ENCODE data around the gene ADCY2.

Gene ADCY2

DNA sequence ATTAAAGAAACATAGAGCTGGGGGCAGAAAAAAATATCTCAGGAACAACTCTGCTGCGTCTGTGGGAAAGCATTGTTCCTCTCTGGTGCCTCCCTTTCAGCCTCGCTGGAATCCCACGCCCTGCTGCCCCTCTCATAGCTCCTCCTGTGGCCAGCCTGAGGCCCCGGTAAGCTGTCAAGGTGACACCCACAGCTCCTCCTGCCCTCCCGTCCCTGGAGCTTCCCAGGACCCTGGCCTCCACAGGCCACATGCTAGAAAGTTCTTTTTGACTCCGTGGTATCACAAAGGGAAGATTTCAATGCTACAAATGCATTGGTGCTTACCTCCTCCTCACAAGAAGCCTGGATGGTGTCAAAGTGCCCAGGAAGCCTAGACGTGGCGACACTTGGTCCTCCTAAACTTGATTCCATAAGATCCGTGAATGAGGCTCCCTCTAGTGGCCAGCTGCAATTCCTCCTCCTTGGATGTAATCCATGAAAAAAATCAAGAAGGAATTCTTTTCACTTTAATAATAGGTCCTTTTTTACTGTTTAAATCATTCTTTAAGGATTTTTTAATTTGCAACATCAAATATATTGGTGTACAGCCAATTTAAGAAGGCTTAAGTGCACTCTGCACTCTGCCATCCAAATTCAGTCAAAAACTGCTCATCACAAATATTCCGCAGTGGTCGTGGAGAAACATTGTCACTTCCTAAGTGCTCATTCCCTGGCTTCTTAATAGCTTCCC lies 350.1 kb downstream of the ADCY2 start:
- Histone ChIP-seq H3K4me3 (replicated peaks; ENCODE audit: insufficient read depth, low read length) (no peak overlapping the region), H3K27me3 (ENCODE audit: insufficient read depth, poor library complexity, severe bottlenecking) (no peaks in the 10 kb centered on the region), H3K27ac (replicated peaks) (no peak overlapping the region)
- TF ChIP-seq, protein P1, sequence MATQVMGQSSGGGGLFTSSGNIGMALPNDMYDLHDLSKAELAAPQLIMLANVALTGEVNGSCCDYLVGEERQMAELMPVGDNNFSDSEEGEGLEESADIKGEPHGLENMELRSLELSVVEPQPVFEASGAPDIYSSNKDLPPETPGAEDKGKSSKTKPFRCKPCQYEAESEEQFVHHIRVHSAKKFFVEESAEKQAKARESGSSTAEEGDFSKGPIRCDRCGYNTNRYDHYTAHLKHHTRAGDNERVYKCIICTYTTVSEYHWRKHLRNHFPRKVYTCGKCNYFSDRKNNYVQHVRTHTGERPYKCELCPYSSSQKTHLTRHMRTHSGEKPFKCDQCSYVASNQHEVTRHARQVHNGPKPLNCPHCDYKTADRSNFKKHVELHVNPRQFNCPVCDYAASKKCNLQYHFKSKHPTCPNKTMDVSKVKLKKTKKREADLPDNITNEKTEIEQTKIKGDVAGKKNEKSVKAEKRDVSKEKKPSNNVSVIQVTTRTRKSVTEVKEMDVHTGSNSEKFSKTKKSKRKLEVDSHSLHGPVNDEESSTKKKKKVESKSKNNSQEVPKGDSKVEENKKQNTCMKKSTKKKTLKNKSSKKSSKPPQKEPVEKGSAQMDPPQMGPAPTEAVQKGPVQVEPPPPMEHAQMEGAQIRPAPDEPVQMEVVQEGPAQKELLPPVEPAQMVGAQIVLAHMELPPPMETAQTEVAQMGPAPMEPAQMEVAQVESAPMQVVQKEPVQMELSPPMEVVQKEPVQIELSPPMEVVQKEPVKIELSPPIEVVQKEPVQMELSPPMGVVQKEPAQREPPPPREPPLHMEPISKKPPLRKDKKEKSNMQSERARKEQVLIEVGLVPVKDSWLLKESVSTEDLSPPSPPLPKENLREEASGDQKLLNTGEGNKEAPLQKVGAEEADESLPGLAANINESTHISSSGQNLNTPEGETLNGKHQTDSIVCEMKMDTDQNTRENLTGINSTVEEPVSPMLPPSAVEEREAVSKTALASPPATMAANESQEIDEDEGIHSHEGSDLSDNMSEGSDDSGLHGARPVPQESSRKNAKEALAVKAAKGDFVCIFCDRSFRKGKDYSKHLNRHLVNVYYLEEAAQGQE (IDR thresholded peaks at IDR 0.05; ENCODE audit: insufficient replicate concordance, low read depth): no peak
- TF ChIP-seq, protein P2, sequence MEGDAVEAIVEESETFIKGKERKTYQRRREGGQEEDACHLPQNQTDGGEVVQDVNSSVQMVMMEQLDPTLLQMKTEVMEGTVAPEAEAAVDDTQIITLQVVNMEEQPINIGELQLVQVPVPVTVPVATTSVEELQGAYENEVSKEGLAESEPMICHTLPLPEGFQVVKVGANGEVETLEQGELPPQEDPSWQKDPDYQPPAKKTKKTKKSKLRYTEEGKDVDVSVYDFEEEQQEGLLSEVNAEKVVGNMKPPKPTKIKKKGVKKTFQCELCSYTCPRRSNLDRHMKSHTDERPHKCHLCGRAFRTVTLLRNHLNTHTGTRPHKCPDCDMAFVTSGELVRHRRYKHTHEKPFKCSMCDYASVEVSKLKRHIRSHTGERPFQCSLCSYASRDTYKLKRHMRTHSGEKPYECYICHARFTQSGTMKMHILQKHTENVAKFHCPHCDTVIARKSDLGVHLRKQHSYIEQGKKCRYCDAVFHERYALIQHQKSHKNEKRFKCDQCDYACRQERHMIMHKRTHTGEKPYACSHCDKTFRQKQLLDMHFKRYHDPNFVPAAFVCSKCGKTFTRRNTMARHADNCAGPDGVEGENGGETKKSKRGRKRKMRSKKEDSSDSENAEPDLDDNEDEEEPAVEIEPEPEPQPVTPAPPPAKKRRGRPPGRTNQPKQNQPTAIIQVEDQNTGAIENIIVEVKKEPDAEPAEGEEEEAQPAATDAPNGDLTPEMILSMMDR (IDR thresholded peaks at IDR 0.05; ENCODE audit: insufficient read depth, low read length): peak; percentile 76
- peak in 1 of 2 experiments; percentile 53 for DNase-seq (ENCODE audit: low read depth in 1 of 2, low spot score in 1 of 2)

DNA sequence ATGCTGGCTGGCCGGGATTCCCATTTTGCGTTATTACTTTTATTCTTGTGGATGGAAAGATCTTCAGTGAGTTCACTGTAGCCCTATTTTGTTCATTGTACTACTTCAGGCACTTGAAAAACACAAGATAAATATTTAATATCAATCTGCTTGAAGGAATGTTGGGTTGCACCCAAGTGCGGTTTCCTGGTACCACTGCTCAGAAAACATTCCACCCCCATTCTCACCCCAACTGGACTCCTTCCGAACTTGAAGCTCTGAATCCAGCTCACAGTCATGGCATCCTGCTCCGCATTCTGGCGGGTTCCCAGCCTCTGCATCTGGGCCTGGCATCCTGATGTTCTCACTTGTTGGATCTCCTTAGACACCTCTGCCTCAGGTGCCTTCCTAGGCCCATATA lies 351.8 kb downstream of the ADCY2 start:
- TF ChIP-seq POLR2AphosphoS5 (IDR thresholded peaks at IDR 0.05; ENCODE audit: low read depth) (no peak), SPI1 (IDR thresholded peaks at IDR 0.05; ENCODE audit: borderline replicate concordance, low read depth) (no peak), GABPA (IDR thresholded peaks at IDR 0.05; ENCODE audit: low read depth) (no peak)
- TF ChIP-seq, protein P2 (IDR thresholded peaks at IDR 0.05; ENCODE audit: insufficient read depth, low read length): no peak
- TF ChIP-seq, protein P1 (IDR thresholded peaks at IDR 0.05; ENCODE audit: insufficient replicate concordance, low read depth): no peak
- no peak overlapping the region for H3K27ac ChIP-seq (replicated peaks)
- H3K27me3 ChIP-seq (ENCODE audit: insufficient read depth, poor library complexity, severe bottlenecking): peaks cover 2% of the 10 kb centered on the region
- DNase-seq (ENCODE audit: low read depth in 1 of 2, low spot score in 1 of 2): no peak
- no peak overlapping the region for H3K4me3 ChIP-seq (replicated peaks; ENCODE audit: insufficient read depth, low read length)

DNA sequence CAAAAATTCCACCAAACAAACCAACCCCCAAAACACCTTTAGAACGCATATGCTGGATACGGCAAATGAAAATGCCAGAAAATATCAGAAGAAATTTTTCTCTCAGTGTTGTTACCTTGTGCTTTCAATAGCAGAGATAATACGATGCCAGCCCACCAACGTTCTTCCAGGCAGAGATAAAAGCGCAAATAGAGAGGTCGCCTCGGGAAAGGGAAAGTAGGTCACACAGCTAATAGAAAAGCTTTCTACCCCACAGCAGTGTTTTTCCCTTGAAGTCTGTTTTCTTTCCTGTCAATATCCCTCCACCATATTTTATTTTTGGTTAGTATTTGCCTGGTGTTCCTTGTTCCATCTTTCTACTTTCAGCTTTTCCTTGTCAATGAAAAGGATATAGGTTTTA lies 353.7 kb downstream of the ADCY2 start:
- Histone ChIP-seq H3K4me3 (replicated peaks; ENCODE audit: insufficient read depth, low read length) (no peak overlapping the region), H3K27ac (replicated peaks) (no peak overlapping the region), H3K27me3 (ENCODE audit: insufficient read depth, poor library complexity, severe bottlenecking) (peaks cover 2% of the 10 kb centered on the region)
- DNase-seq (ENCODE audit: low read depth in 1 of 2, low spot score in 1 of 2): no peak
- TF ChIP-seq POLR2AphosphoS5 (IDR thresholded peaks at IDR 0.05; ENCODE audit: low read depth) (no peak), SPI1 (IDR thresholded peaks at IDR 0.05; ENCODE audit: borderline replicate concordance, low read depth) (no peak), GABPA (IDR thresholded peaks at IDR 0.05; ENCODE audit: low read depth) (no peak)
- TF ChIP-seq, protein P1 (IDR thresholded peaks at IDR 0.05; ENCODE audit: insufficient replicate concordance, low read depth): no peak
- TF ChIP-seq, protein P2 (IDR thresholded peaks at IDR 0.05; ENCODE audit: insufficient read depth, low read length): no peak

Measured in HL-60 (cell line).